ENCODE measurements around the gene AGFG1. TPM values are rescaled to one million over a fixed set of nuclear protein-coding genes. Genes with fewer than 3 reads are reported as not detected.

The AGFG1 gene
- total RNA-seq, 3 donors from 2014 or later, result 69.2 to 76.3 (median 73.0) TPM

DNA sequence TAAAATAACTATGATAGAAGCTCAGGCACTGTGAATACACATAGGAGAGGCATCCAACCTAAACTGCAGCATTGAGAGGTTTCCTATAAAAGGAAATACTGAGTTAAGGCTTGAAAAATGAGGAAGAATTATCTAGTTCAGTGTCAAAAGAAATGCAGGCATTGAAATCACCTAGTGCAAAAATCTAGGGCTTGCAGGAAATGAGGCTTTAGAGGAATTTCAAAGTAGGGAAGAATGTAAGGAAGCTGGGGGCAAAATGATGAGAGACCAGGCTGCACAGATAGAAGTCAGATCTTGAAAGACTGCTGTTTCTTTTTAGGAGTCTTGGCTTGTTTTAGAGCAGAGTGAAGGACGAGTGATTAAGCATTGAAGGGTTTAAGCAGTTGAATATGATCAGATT lies 98.7 kb downstream of the AGFG1 start:
- intact Hi-C loops (cut with DNase I, micrococcal nuclease), result no loop called here
- no peak overlapping the region for H3K4me3 ChIP-seq
- no peaks in the 10 kb centered on the region for H3K9me3 ChIP-seq
- TF ChIP-seq, protein P1, sequence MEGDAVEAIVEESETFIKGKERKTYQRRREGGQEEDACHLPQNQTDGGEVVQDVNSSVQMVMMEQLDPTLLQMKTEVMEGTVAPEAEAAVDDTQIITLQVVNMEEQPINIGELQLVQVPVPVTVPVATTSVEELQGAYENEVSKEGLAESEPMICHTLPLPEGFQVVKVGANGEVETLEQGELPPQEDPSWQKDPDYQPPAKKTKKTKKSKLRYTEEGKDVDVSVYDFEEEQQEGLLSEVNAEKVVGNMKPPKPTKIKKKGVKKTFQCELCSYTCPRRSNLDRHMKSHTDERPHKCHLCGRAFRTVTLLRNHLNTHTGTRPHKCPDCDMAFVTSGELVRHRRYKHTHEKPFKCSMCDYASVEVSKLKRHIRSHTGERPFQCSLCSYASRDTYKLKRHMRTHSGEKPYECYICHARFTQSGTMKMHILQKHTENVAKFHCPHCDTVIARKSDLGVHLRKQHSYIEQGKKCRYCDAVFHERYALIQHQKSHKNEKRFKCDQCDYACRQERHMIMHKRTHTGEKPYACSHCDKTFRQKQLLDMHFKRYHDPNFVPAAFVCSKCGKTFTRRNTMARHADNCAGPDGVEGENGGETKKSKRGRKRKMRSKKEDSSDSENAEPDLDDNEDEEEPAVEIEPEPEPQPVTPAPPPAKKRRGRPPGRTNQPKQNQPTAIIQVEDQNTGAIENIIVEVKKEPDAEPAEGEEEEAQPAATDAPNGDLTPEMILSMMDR (IDR thresholded peaks at IDR 0.05), result no peak
- no peaks in the 10 kb centered on the region for H3K36me3 ChIP-seq (ENCODE audit: low read depth)
- DNase-seq, result no peak
- no peak for ATAC-seq
- no peaks in the 10 kb centered on the region for H3K4me1 ChIP-seq (ENCODE audit: low read depth)

DNA sequence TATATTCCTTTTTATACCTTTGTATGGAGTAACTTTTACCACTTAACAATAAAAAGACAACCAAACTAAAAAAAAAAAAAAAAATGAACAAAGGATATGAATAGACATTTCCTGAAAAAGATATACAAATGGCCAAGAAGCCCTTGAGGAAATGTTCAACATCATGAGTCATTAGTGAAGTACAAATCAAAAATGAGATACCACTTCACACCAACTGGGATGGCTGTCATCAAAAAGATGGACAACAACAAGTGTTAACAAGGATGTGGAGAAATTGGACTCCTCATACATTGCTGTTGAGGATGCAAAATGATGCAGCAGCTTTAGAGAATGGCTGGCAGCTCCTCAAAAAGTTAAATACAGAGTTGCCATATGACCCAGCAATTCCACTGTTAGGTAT lies 104.2 kb downstream of the AGFG1 start:
- no peaks in the 10 kb centered on the region for H3K36me3 ChIP-seq (ENCODE audit: low read depth)
- H3K9me3 ChIP-seq, result no peaks in the 10 kb centered on the region
- peaks cover 7% of the 10 kb centered on the region for H3K4me1 ChIP-seq (ENCODE audit: low read depth)
- ATAC-seq, result no peak
- TF ChIP-seq, protein P1 (IDR thresholded peaks at IDR 0.05), result no peak
- DNase-seq, result no peak
- no peak overlapping the region for H3K4me3 ChIP-seq
- intact Hi-C loops (cut with DNase I, micrococcal nuclease), result no loop called here

DNA sequence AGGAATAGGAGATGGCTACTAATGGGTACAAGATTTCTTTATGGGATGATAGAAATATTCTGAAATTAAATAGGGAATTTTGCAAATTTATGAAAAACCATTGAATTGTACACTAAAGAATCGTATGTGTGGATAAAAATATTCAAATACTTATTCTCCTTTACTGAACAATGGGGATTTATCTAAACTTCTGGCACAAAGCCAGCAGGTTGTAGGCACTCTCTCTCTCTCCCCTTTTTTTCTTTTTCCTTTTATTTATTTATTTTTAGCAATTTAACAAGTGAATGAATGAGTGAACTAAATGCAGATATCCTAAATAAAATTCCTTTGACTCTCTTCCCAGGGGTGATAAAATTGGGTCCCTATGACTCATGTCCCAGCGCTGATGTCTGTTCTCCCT lies 104.9 kb downstream of the AGFG1 start:
- no peak overlapping the region for H3K4me3 ChIP-seq
- TF ChIP-seq, protein P1 (IDR thresholded peaks at IDR 0.05), result no peak
- DNase-seq (no peak), ATAC-seq (no peak)
- H3K4me1 ChIP-seq (ENCODE audit: low read depth), result peaks cover 7% of the 10 kb centered on the region
- no peaks in the 10 kb centered on the region for H3K9me3 ChIP-seq
- H3K36me3 ChIP-seq (ENCODE audit: low read depth), result no peaks in the 10 kb centered on the region
- intact Hi-C loops (cut with DNase I, micrococcal nuclease), result no loop called here

DNA sequence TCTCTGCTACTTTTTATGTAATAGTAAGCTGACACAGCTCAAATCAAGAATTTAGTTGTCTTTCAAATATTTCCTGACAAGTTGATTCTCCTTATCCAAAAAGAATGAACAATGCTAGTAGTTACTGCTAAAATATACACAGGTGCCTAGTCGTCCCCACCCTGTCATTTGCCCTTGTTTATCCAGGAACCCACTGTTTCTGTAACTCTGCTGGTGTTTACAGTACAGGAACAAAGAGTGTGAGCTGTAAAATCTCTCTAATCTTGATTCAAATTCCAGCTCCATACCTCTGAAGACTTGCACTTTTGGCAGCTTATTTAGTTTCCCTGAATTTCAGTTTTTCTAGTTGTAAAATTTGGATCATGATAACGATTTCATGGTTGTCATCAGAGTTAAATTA lies 105.6 kb downstream of the AGFG1 start:
- TF ChIP-seq, protein P1 (IDR thresholded peaks at IDR 0.05), result no peak
- DNase-seq (peak in 1 of 3 donors; percentile 21), ATAC-seq (peak; percentile 96)
- H3K36me3 ChIP-seq (ENCODE audit: low read depth), result no peaks in the 10 kb centered on the region
- H3K9me3 ChIP-seq, result peaks cover 5% of the 10 kb centered on the region
- no peak overlapping the region for H3K4me3 ChIP-seq
- intact Hi-C loops (cut with DNase I, micrococcal nuclease), result no loop called here
- H3K4me1 ChIP-seq (ENCODE audit: low read depth), result peaks cover 7% of the 10 kb centered on the region

DNA sequence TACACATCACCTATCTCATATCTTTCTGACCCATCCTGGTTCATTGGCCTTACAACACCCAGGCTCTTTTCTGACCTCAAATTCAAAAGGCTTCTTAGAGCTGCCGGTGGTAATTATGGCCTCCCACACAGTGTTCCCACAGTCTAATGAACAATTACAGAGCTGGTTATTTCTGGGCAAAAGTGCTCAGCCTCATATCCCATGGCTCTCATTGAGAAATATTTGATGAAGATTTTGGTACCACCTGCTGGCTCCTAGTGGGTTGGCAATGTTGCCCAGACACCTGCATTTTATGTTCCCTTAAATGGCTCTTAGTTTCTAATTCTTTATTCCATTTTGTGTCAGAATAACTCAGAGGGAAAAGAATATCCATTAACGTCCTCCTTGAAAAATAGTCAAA lies 106.7 kb downstream of the AGFG1 start:
- DNase-seq, result no peak
- Histone ChIP-seq H3K36me3 (ENCODE audit: low read depth) (no peaks in the 10 kb centered on the region), H3K9me3 (peaks cover 13% of the 10 kb centered on the region), H3K4me1 (ENCODE audit: low read depth) (peaks cover 7% of the 10 kb centered on the region), H3K4me3 (no peak overlapping the region)
- intact Hi-C loops (cut with DNase I, micrococcal nuclease), result no loop called here
- ATAC-seq, result no peak
- TF ChIP-seq, protein P1 (IDR thresholded peaks at IDR 0.05), result no peak

DNA sequence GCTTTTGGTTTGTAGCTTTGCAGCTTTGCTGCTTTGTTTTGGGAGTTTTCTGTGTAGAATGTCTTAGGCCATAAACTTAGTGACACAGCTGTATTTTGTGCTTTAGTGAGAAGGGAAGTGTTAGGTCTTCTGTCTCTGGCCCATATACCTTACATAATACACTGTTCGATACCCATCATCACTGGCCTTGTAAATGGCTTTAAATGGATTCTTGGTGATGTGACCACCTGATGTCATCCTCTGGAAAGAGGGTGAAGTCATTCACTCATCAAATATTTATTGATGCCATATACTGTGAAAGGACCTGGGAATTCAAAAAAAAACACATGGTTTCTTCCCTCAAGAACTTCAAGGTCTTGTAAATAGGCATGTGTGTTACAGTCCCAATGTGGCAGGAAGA lies 107.8 kb downstream of the AGFG1 start:
- Histone ChIP-seq H3K4me1 (ENCODE audit: low read depth) (peaks cover 7% of the 10 kb centered on the region), H3K9me3 (peaks cover 13% of the 10 kb centered on the region), H3K4me3 (no peak overlapping the region), H3K36me3 (ENCODE audit: low read depth) (no peaks in the 10 kb centered on the region)
- intact Hi-C loops (cut with DNase I, micrococcal nuclease), result no loop called here
- ATAC-seq (no peak), DNase-seq (no peak)
- TF ChIP-seq, protein P1 (IDR thresholded peaks at IDR 0.05), result no peak
